IMR-90 (cell line): ENCODE measurements around the gene SRI. TPM values are rescaled to one million over a fixed set of nuclear protein-coding genes. Genes with fewer than 3 reads are reported as not detected.

Source experiments
- ATAC-seq: fragments of 200-7000 bp; cut with Tn5 transposase; 2 replicates; pipeline ENCODE4 v1.9.1; 2020; ENCODE audit warnings: low read depth, mild to moderate bottlenecking, moderate library complexity
- BruUV-seq: library from RNA; stranded (reverse); fragments of 400-500 nt; replicated peaks from 2 replicates; lab custom pipeline; 2021; lab: Mats Ljungman, UMichigan
- CTCF ChIA-PET: fragments of 300-600 bp; formaldehyde crosslinking; extraction: SDS; loops from one replicate; lab custom pipeline; 2021; ENCODE audit warnings: antibody characterized with exemption; lab: Yijun Ruan, JAX
- POLR2A ChIA-PET: fragments of 300-600 bp; sonication (Branson Sonifier 250); formaldehyde crosslinking; loops from one replicate; lab custom pipeline; 2022; ENCODE audit warnings: antibody characterized with exemption; ENCODE audit not compliant: unreplicated experiment; lab: Charles Lee
- DNase-seq: peaks from one replicate; pipeline ENCODE4 v3.0.0; 2013
- H2AFZ ChIP-seq: replicated peaks from 2 replicates; pipeline ENCODE3; 2013; ENCODE audit warnings: low read length, mild to moderate bottlenecking; ENCODE audit not compliant: poor library complexity
- H2AK5ac ChIP-seq: 2 replicates; pipeline ENCODE4 v1.6.1; 2013; ENCODE audit warnings: low read depth, low read length, inconsistent platforms
- H2AK9ac ChIP-seq: replicated peaks from 2 replicates; pipeline ENCODE3; 2013; ENCODE audit warnings: mild to moderate bottlenecking, low read depth, low read length, moderate library complexity; ENCODE audit not compliant: poor library complexity
- H2BK120ac ChIP-seq: 2 replicates; pipeline ENCODE4 v1.6.1; 2013; ENCODE audit warnings: low read depth, low read length, inconsistent platforms
- H2BK15ac ChIP-seq: 3 replicates; pipeline ENCODE4 v1.6.1; 2013; ENCODE audit warnings: low read depth, low read length, inconsistent platforms
- H2BK20ac ChIP-seq: 2 replicates; pipeline ENCODE4 v1.6.1; 2013; ENCODE audit warnings: low read depth, mild to moderate bottlenecking, inconsistent platforms, low read length, moderate library complexity
- H2BK5ac ChIP-seq: 2 replicates; pipeline ENCODE4 v1.6.1; 2013; ENCODE audit warnings: mild to moderate bottlenecking, low read depth, low read length, inconsistent platforms; ENCODE audit not compliant: poor library complexity, severe bottlenecking
- H3K14ac ChIP-seq: replicated peaks from 2 replicates; pipeline ENCODE4 v1.6.1; 2013; ENCODE audit warnings: low read depth, low read length, inconsistent platforms
- H3K18ac ChIP-seq: 2 replicates; pipeline ENCODE4 v1.6.1; 2013; ENCODE audit warnings: low read depth, low read length, control low read depth
- H3K23ac ChIP-seq: 2 replicates; pipeline ENCODE4 v1.6.1; 2013; ENCODE audit warnings: low read depth, low read length, inconsistent platforms
- H3K27ac ChIP-seq: 2 replicates; pipeline ENCODE4 v1.5.1; 2013; ENCODE audit warnings: mild to moderate bottlenecking, control low read depth, low read length; ENCODE audit not compliant: insufficient read depth
- H3K27me3 ChIP-seq: 2 replicates; pipeline ENCODE4 v1.6.1; 2013; ENCODE audit warnings: low read length; ENCODE audit not compliant: control insufficient read depth, insufficient read depth
- H3K36me3 ChIP-seq: 2 replicates; pipeline ENCODE4 v1.6.1; 2013; ENCODE audit warnings: low read length, mixed read lengths; ENCODE audit not compliant: control insufficient read depth, insufficient read depth
- H3K4ac ChIP-seq: 2 replicates; pipeline ENCODE4 v1.6.1; 2013; ENCODE audit warnings: low read depth, low read length, inconsistent platforms
- H3K4me1 ChIP-seq: 2 replicates; pipeline ENCODE4 v1.6.1; 2013; ENCODE audit warnings: low read length, mixed read lengths; ENCODE audit not compliant: control insufficient read depth, insufficient read depth
- H3K4me2 ChIP-seq: 2 replicates; pipeline ENCODE4 v1.6.1; 2013; ENCODE audit warnings: low read depth, mild to moderate bottlenecking, control low read depth, low read length, moderate library complexity
- H3K4me3 ChIP-seq: 2 replicates; pipeline ENCODE4 v1.5.1; 2013; ENCODE audit warnings: low read depth, mild to moderate bottlenecking, control low read depth, low read length, moderate library complexity; ENCODE audit not compliant: insufficient read depth
- H3K56ac ChIP-seq: 2 replicates; pipeline ENCODE4 v1.6.1; 2013; ENCODE audit warnings: low read length, inconsistent platforms; ENCODE audit not compliant: insufficient read depth; ENCODE audit errors: extremely low read depth
- H3K79me1 ChIP-seq, 2 experiments: 2 replicates each; pipeline ENCODE4 v1.6.1; 2013; ENCODE audit warnings: low read length in 2 of 2, inconsistent platforms in 1 of 2, low read depth in 1 of 2
- H3K9ac ChIP-seq: 2 replicates; pipeline ENCODE4 v1.6.1; 2013; ENCODE audit warnings: low read depth, low read length, control low read depth
- H3K9me1 ChIP-seq: 2 replicates; pipeline ENCODE4 v1.6.1; 2013; ENCODE audit warnings: low read length, inconsistent platforms; ENCODE audit not compliant: insufficient read depth
- H3K9me3 ChIP-seq: 2 replicates; pipeline ENCODE4 v1.6.1; 2013; ENCODE audit warnings: low read length; ENCODE audit not compliant: control insufficient read depth, insufficient read depth
- H4K20me1 ChIP-seq: 2 replicates; pipeline ENCODE4 v1.6.1; 2013; ENCODE audit warnings: low read length, inconsistent platforms; ENCODE audit not compliant: insufficient read depth
- H4K5ac ChIP-seq: 2 replicates; pipeline ENCODE4 v1.6.1; 2013; ENCODE audit warnings: mild to moderate bottlenecking, low read depth, low read length, control low read depth
- H4K8ac ChIP-seq, 2 experiments: 2 replicates each; pipeline ENCODE4 v1.6.1; 2013; ENCODE audit warnings: low read depth in 2 of 2, low read length in 2 of 2, control low read depth in 1 of 2, inconsistent platforms in 1 of 2
- H4K91ac ChIP-seq: 2 replicates; pipeline ENCODE4 v1.6.1; 2013; ENCODE audit warnings: low read depth, low read length, inconsistent platforms; ENCODE audit not compliant: insufficient read depth
- BHLHE40 ChIP-seq: fragments of 150-350 bp; IDR thresholded peaks from 2 replicates; pipeline ENCODE4 v1.6.1; 2016; ENCODE audit warnings: mild to moderate bottlenecking, low read depth, low read length
- CEBPB ChIP-seq: IDR thresholded peaks from 2 replicates; pipeline ENCODE4 v1.6.1; 2012; ENCODE audit warnings: low read depth, low read length, improper control_type of control experiment
- CHD1 ChIP-seq: IDR thresholded peaks from 2 replicates; pipeline ENCODE4 v1.6.1; 2012; ENCODE audit warnings: low read depth, low read length, improper control_type of control experiment
- FOS ChIP-seq: fragments of 150-350 bp; IDR thresholded peaks from 2 replicates; pipeline ENCODE4 v1.6.1; 2016; ENCODE audit warnings: low read depth, low read length
- MAFK ChIP-seq: IDR thresholded peaks from 2 replicates; pipeline ENCODE4 v1.6.1; 2012; ENCODE audit warnings: low read depth, low read length, improper control_type of control experiment
- MAZ ChIP-seq: IDR thresholded peaks from 2 replicates; pipeline ENCODE4 v1.6.1; 2012; ENCODE audit warnings: low read depth, mild to moderate bottlenecking, low read length, improper control_type of control experiment, moderate library complexity, borderline replicate concordance
- MXI1 ChIP-seq: IDR thresholded peaks from 2 replicates; pipeline ENCODE4 v1.6.1; 2012; ENCODE audit warnings: low read depth, mild to moderate bottlenecking, low read length, moderate library complexity, borderline replicate concordance
- NFE2L2 ChIP-seq: fragments of 150-350 bp; IDR thresholded peaks from 2 replicates; pipeline ENCODE4 v1.6.1; 2016; ENCODE audit warnings: low read depth, mild to moderate bottlenecking, low read length
- POLR2A ChIP-seq: IDR thresholded peaks from 2 replicates; pipeline ENCODE4 v1.6.1; 2012; ENCODE audit warnings: mild to moderate bottlenecking, low read depth, low read length
- RAD21 ChIP-seq: IDR thresholded peaks from 2 replicates; pipeline ENCODE4 v1.6.1; 2012; ENCODE audit warnings: low read length, improper control_type of control experiment
- RCOR1 ChIP-seq: IDR thresholded peaks from 2 replicates; pipeline ENCODE4 v1.6.1; 2012; ENCODE audit warnings: mild to moderate bottlenecking, low read length, improper control_type of control experiment; ENCODE audit not compliant: insufficient replicate concordance
- RFX5 ChIP-seq: IDR thresholded peaks from 2 replicates; pipeline ENCODE4 v1.8.0; 2012; ENCODE audit warnings: low read depth, mild to moderate bottlenecking, low read length, moderate library complexity
- SMC3 ChIP-seq: fragments of 150-350 bp; IDR thresholded peaks from 2 replicates; pipeline ENCODE4 v1.6.1; 2016; ENCODE audit warnings: low read depth, mild to moderate bottlenecking, antibody characterized with exemption, low read length, moderate library complexity
- USF2 ChIP-seq: fragments of 150-350 bp; IDR thresholded peaks from 2 replicates; pipeline ENCODE4 v1.6.1; 2017; ENCODE audit warnings: mild to moderate bottlenecking, antibody characterized with exemption, low read length, low read depth
- WGBS, 2 experiments: methylation state at CpG; one replicate each; pipeline versions ENCODE4 v1.1.5 to v1.1.7; 2013; ENCODE audit warnings: missing lambda C conversion rate in 2 of 2; ENCODE audit not compliant: insufficient read length in 1 of 2; ENCODE audit errors: extremely low coverage in 2 of 2; 5-methylcytosine and 5-hydroxymethylcytosine counted together
- dilution Hi-C: fragments of 300-500 bp; cut with HindIII; formaldehyde crosslinking; loops from one replicate; pipeline ENCODE4 v1.14.3; 2018; ENCODE audit warnings: low sequenced_read_pairs; ENCODE audit not compliant: unreplicated experiment
- in situ Hi-C: fragments of 300-500 bp; cut with MboI; formaldehyde crosslinking; loops from 3 replicates; pipeline ENCODE4 v1.14.3; 2019; ENCODE audit warnings: low sequenced_read_pairs, inconsistent platforms, mixed read lengths
- intact Hi-C: fragments of 100-400 bp; cut with micrococcal nuclease; formaldehyde crosslinking; loops from 2 replicates; pipeline ENCODE4 v1.10.0; 2022
- polyA plus RNA-seq, 3 experiments: library from polyadenylated mRNA; depleted of rRNA; stranded (reverse); fragments of >200 nt; gene quantifications; 2 replicates each; pipeline ENCODE4 v1.2.3, GENCODE V29; 2012; ENCODE audit warnings: low replicate concordance in 1 of 3
- total RNA-seq: library from RNA; depleted of rRNA; stranded (reverse); fragments of >200 nt; gene quantifications from 2 replicates; pipeline ENCODE4 v1.2.3, GENCODE V29; 2012
- TF ChIP-seq, protein P1 (sequence below): fragments of 150-350 bp; IDR thresholded peaks from 2 replicates; pipeline ENCODE4 v1.6.1; 2016; ENCODE audit warnings: low read depth, mild to moderate bottlenecking, low read length, moderate library complexity, borderline replicate concordance
- TF ChIP-seq, protein P2 (sequence below): conservative IDR thresholded peaks from 2 replicates; pipeline ENCODE4 v1.5.1; 2012; ENCODE audit warnings: mild to moderate bottlenecking, low read depth, low read length, improper control_type of control experiment

SRI gene
- total and polyA plus RNA-seq, 2 of the 4 experiments (the other 2 are of a cell fraction): 83.3 to 115 TPM

GRCh38 chr7:88267421-88267820, 47.6 kb upstream of the SRI start:
- BruUV-seq: no TSS peak
- Histone ChIP-seq H4K20me1 (no peaks in the 10 kb centered on the region), H3K14ac (no peak overlapping the region), H2AFZ (no peak overlapping the region), H2BK5ac (no peak overlapping the region), H2BK15ac (no peak overlapping the region), H3K9me1 (no peaks in the 10 kb centered on the region), H3K27me3 (no peaks in the 10 kb centered on the region), H3K9ac (no peak overlapping the region), H4K8ac (no peak overlapping the region), H2BK120ac (no peak overlapping the region), H3K4ac (no peak overlapping the region), H3K56ac (no peak overlapping the region), H4K5ac (no peak overlapping the region), H3K79me1 (no peaks in the 10 kb centered on the region), H3K4me2 (no peak overlapping the region), H2AK5ac (no peak overlapping the region), H3K4me3 (no peak overlapping the region), H4K91ac (no peak overlapping the region), H3K36me3 (no peaks in the 10 kb centered on the region), H3K4me1 (no peaks in the 10 kb centered on the region), H2BK20ac (no peak overlapping the region), H3K9me3 (no peaks in the 10 kb centered on the region), H3K27ac (no peak overlapping the region), H3K23ac (no peak overlapping the region), H2AK9ac (no peak overlapping the region), H3K18ac (no peak overlapping the region)
- ChIA-PET CTCF (no interaction called here), POLR2A (no interaction called here)
- dilution Hi-C loops (no loop called here), in situ Hi-C loops (loop anchor here (25.0 kb wide), 1 partner anchor 1820 kb away; no protein-coding TSS in a partner anchor), intact Hi-C loops (no loop called here)
- ATAC-seq (no peak), DNase-seq (no peak)
- WGBS, 2 experiments: 80 to 100% methylated on average over 1 to 4 of the region's 4 CpGs
- no peak for TF ChIP-seq SMC3
- TF ChIP-seq RAD21: no peak
- no peak for TF ChIP-seq CHD1
- no peak for TF ChIP-seq MAFK
- TF ChIP-seq USF2: no peak
- TF ChIP-seq FOS: no peak
- no peak for TF ChIP-seq BHLHE40
- TF ChIP-seq POLR2A: no peak
- TF ChIP-seq, protein P1, sequence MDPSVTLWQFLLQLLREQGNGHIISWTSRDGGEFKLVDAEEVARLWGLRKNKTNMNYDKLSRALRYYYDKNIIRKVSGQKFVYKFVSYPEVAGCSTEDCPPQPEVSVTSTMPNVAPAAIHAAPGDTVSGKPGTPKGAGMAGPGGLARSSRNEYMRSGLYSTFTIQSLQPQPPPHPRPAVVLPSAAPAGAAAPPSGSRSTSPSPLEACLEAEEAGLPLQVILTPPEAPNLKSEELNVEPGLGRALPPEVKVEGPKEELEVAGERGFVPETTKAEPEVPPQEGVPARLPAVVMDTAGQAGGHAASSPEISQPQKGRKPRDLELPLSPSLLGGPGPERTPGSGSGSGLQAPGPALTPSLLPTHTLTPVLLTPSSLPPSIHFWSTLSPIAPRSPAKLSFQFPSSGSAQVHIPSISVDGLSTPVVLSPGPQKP: no peak
- TF ChIP-seq CEBPB: no peak
- TF ChIP-seq RFX5: no peak
- no peak for TF ChIP-seq MXI1
- no peak for TF ChIP-seq NFE2L2
- no peak for TF ChIP-seq RCOR1
- TF ChIP-seq MAZ: no peak
- TF ChIP-seq, protein P2, sequence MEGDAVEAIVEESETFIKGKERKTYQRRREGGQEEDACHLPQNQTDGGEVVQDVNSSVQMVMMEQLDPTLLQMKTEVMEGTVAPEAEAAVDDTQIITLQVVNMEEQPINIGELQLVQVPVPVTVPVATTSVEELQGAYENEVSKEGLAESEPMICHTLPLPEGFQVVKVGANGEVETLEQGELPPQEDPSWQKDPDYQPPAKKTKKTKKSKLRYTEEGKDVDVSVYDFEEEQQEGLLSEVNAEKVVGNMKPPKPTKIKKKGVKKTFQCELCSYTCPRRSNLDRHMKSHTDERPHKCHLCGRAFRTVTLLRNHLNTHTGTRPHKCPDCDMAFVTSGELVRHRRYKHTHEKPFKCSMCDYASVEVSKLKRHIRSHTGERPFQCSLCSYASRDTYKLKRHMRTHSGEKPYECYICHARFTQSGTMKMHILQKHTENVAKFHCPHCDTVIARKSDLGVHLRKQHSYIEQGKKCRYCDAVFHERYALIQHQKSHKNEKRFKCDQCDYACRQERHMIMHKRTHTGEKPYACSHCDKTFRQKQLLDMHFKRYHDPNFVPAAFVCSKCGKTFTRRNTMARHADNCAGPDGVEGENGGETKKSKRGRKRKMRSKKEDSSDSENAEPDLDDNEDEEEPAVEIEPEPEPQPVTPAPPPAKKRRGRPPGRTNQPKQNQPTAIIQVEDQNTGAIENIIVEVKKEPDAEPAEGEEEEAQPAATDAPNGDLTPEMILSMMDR: no peak
